Metanephros (tissue), 2 donors: ENCODE results near the gene HECTD4. TPM values are rescaled to one million over a fixed set of nuclear protein-coding genes. Genes with fewer than 3 reads are reported as not detected.

ENCODE experiments used
- small RNA-seq: library from RNA; depleted of rRNA; stranded (forward); fragments of <200 nt; gene quantifications from one replicate; pipeline ENCODE3, GENCODE V24; 2014; ENCODE audit warnings: low replicate concordance
- total RNA-seq: library from RNA; depleted of rRNA; stranded (reverse); fragments of >200 nt; gene quantifications from one replicate; pipeline ENCODE4 v1.2.3, GENCODE V29; 2014

Gene HECTD4, protein sequence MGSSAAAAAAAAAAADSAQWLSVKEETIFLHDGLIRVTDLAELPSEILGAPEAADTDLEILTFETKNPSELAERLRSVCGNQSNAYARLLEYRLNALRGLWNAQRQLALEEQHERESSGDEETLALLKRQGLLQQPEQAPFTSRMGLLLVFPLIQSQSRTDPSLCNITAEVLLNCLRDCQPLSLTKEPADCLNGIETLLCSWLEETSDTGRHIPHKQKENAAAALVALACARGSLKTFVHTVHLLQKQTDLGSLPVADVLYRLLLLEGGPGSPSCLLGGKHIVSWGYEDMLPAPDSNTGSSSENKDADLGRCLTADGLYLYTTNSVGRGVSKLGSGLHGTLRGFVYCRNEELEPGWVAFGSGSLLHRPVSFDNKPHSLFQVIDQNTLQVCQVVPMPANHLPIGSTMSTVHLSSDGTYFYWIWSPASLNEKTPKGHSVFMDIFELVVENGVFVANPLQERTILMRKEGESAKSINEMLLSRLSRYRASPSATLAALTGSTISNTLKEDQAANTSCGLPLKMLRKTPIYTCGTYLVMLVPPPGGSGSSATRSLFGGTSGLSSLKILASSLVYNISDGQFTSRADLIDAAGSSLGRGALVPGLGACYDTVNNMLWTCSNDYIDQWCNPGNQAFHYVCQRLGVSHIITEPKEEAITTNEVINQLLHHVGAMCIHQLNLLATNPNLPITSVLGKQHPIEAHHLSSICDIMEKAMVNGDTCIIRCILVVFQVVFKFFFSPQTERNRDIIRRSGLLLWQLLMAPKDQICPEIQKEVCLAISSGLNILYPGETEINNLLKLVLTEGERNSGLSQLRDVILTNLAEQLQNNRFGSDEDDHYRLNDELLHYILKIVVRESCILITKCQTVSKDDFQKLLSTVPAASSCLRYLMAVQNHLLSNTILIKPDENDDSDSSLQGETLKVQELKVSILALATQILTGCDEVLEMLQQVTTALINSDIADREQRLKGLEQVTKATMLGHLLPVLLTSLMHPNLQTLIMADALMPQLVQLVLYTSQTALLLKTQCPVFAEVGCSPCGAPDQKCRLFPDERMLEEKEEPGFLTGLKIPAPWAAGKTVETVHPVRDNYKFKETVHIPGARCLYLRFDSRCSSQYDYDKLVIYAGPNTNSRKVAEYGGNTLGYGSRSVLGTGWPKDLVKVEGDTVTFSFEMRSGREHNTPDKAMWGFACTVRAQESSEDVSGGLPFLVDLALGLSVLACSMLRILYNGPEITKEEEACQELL (N-terminal part only)
- 107 TPM for total RNA-seq

DNA sequence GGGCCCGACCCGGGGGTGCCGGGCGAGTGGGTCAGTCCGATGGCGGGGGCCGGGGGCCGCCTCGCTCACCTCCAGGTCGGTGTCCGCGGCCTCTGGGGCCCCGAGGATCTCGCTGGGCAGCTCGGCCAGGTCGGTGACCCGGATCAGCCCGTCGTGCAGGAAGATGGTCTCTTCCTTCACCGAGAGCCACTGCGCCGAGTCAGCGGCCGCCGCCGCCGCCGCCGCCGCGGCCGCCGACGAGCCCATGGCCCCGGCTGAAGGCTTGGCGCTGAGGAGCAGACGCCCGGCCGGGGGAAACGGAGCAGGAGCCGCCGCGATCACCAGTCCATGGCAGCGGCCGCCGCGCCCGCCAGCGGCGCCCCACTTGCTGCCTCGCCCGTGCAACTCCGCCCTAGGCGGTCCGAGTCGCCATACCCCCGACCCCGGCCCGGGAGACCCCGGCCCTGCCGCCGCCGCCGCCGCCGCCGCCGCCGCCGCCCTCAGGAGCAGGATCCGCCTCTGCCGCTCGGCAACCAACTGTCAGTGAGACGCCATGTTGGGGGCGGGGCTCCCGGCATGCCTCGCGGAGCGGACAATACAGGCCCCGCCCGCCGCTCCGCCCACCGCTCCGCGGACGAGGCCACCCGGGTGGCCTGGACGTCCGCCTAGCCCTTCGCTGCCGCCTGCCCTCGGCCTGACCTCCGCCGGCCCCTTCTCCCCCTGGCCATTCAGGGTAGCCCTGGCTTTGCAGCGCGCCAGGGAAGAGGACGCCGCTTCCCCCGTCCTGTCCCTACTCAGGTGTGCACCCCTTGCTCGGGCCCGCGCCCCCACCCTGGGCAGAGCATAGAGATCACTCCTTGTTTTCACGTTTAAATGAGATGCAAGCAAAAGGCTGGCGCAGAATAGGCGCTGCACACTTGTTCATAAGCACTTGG, at the start of gene HECTD4:
Gene HECTD4, minus strand, starts transcription at position 549 of the 914 bp plus-strand sequence. Its CDS starts 303 bp downstream, at position 246.

GRCh38 chr12:112418608-112419296, 36.5 kb upstream of the HECTD4 start, which contains the start of gene PTPN11:
Gene PTPN11 (plus strand): TSS chr12:112418947. CDS start chr12:112419112, 165 bp downstream.

DNA sequence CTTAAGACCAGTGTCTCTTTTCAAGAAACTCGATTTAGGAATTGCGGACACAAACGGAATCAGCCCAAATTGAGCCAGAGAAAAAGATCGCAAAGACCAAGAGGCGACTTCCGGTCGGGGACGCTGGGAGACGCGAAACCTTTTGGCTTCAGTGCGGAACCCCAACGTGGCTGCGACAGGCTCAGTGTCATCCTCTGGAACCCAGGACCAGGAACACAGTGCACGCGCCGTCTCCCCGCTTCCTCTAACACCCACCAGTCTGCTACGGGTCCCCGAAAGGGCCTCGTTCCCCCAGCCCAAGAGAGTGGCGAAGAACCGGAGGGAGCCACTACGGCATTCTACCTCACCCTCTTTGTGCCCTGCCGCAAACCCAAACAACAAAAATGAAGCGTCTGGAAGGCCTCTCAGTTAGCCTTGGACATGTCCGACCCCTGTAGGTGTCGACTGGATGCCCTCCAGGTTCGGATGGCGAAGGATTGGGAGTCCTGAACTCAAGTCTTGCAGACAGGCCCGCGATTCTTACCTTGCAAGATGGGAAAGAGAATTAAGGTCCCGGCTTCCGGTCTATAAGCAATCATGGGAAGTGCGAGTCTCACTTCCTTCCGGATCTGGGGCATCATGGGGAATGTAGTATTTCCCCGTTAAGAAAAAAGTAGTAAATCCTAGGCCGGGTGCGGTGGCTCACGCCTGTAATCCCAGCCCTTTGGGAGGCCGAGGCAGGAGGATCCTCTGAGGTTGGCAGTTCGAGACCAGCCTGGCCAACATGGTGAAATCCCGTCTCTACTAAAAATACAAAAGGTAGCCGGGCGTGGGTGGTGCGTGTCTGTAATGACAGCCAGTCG, 27.1 kb upstream of the HECTD4 start, which contains the start of gene RPL6:
Gene RPL6, minus strand, starts transcription at position 542 of the 842 bp plus-strand sequence. CDS start 949 bp downstream, outside the sequence.

DNA sequence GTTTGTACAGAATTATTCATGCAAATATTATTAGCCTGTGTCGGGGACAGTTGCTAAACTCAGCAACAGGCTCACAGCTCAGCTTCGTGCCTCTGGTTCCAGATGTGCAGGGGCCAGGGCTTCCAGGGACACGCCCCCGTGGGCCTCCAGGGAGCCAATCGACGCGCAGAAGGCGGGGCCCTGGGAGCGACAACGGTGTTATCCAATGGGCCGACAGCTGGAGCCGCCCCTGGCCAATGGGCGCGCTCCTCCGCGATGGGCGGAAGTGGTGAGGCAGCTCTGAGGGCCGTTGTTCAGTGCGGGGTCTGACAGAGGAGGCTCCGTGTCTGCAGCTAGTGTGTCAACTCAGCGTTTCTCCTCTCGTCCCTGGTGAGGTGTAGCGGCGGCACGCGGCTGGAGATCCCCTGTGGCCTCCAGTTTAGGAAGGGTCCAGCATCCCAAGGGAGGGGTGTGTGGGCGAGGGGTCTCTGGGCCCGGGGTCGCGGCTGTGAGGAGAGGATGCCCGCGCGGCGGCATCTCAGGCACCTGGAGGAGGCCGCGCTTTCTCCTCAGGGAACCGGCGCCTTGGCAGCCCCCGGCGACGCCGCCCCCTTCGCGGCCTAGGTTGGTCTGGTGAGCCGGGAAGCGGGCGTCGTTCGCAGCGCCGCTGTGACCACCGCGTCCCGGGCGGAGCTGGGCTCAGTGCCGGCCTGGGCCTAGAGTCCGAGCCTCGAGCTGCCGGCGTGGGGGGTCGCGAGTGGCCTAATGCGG, 256.8 kb downstream of the HECTD4 start, which contains the start of gene TRAFD1:
Gene TRAFD1, plus strand, starts transcription at position 311 of the 750 bp plus-strand sequence. CDS start 4,963 bp downstream, outside the sequence.

Small RNA genes lying within 50 kb of the gene (small RNA-seq; reads per million reads assigned to genes)
- not detected for gene RF00019

Other genes starting within 250 kb of the HECTD4 start
- 898 TPM for gene RPL6, start 27.2 kb upstream of the HECTD4 start, total RNA-seq
- 43.4 TPM for gene PTPN11, start 36.5 kb upstream of the HECTD4 start, total RNA-seq